ENCODE results near the gene MT1G.
"Not testable (repeated sequence)": the region's sequence is repeated elsewhere in the genome, so short reads cannot be mapped to it uniquely, and the experiment has no call there.

The MT1G gene

DNA sequence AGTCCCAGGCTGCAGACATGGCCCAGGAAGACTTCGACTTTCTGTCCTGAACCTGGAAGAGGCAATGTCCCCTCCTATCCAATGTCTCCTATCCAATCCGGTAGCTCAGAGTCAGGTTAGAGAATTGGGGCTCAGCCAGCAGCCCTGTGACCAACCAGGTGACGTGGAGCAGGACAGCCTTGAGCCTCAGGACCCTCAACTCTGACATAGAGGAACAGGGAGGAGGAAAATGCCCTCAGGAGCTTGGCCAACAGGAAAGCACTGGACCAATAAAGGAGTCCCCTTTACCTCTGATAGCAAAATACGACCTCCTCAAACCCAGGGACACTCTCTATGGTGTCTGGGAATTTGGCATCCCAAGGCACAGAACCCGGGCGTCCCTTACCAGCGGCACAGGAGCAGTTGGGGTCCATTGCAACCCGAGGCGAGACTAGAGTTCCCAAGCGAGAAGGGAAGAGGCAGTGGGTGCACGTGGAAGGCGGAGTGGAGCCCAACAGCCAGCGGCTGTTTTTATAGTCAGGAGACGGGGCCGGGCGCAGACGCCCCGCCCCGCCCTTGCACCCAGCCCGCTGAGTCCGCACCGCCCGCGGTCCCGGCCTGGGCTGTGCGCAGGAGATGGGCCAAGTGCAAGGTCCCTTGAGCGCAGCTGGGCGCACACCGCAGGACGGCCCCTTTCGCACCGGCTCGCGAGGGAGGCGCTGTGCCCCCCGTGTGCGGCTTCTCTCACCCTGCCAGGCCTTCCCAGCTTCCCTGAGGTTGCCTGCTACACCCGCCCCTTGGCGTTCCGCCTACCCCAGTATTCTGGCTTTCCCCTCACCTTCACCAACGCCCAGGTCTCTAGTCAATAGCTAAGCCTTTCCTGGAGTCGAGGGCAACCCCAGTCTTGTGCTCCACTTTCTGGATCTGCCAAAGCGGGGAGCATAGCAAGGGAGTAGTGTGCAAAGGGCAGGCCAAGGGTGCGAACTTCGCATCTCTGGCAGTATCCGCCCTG is at the start of gene MT1G:
Gene MT1G, minus strand, starts transcription at position 485 of the 991 bp plus-strand sequence. Its CDS starts 72 bp downstream, at position 413.
- no peak for DNase-seq

DNA sequence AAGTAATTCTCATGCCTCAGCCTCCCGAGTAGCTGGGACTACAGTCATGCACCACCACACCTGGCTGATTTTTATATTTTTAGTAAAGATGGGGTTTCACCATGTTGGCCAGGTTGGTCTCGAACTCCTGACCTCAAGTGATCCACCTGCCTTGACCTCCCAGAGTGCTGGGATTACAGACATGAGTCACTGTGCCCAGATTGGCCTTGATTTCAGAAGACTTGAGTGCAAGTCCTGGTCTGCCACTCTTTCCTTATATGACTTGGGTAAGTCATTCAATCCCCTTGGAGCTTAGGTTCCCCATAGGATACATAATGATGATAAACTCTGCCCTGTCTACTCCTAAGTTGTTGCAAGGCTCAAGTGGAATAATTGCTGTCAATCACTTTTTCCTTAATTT is 49.7 kb upstream of the MT1G start:
- not testable (repeated sequence) for DNase-seq

DNA sequence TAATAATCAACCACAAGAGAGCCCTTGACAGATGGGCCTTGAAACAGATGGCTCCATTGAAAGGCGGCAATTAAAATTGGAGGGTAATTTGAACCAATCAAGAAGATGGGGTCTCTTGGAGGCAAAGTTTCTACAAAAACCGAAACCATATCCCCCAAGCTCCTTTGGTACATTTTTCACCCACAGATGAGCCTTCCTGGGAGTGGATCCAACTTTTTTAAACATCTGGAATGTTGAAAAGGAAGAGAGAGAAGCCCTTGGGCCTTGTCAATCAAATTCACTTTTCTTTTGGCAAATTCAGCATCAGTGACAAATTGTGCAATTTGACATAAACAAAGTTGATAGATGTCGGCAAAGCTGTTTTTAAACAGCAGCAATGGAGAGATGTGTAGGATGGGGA is 48.9 kb upstream of the MT1G start:
- DNase-seq = peak; percentile 92

DNA sequence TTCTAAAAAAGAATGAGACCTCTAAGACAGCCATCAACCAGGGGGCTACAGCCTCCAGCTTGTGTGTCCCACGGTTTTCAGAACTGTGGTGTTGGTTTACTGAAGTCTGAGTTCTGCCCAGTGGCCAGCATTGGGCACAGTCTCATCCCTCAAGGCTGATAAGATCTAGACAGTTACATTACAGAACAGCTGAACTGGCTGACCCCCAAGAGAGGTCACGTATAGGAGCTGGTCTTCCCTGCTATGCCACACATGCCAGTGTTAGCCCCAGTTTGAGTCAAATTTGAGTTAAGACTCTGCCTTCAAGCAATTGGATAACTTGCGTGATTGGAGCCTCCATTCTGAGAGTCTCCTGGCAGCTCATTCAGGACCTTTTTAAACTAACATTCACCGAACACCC is 47.3 kb upstream of the MT1G start:
- no peak for DNase-seq

DNA sequence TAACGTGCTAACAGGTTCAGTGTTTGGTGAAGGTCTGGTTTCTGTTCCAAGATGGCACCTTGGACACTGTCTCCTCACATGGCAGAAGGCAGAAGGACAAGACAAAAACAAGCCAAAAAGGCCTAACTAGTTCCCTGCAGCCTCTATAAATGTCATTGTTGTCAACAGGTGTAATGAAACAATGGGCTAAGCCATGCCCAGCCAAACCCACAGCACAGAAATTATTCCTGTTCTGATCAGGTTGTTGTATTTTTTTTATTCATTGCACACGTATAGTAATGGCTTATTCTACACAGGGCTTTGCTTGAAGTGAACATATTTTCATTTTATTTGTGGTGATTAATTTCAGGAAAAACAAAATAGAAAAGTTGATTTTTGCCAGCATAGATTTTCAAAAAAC is 45.9 kb upstream of the MT1G start:
- DNase-seq = no peak

DNA sequence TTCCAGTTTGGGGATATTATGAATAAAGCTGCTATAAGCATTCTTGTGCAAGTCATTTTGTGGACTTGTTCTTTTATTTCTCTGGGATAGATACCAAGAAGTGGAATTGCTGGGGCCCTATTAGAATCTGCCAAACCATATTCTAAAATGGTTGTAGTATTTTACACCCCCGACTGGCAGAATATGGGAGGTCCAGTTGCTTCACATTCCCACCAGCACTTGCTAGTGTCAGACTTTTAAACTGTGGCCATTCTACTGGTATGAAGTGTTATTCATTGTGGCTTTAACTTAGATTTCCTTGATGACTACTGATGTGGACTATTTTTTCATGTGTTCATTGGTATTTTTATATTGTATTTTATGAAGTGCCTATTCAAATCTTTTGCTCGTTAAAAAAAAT is 44.0 kb upstream of the MT1G start:
- DNase-seq = no peak

DNA sequence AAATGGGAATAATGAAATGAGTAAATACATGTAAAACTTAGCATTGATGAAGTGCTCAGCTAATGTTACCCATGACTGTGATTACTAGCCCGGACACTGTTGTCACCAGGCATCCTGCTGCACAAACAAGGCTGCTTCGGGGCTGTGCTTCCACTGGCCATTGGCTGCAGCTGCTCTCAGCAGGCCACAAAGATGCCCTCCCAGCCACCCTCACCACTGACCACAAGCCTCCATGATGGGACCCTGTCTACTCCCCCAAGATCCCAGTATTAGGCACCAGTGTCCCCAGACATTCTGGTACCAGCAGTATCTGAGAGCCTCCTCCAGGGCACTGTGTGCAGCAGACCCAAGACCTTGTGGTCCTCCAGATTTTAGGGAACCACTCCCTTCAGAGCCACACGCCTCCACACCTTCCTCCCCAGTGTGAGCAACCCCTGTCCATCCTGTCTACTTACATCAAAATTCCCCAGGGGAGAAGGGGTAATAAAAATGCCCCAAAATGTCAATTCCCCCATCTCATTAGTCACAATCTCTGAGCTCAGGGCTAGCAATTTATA is 42.4 kb upstream of the MT1G start:
- no peak for DNase-seq

DNA sequence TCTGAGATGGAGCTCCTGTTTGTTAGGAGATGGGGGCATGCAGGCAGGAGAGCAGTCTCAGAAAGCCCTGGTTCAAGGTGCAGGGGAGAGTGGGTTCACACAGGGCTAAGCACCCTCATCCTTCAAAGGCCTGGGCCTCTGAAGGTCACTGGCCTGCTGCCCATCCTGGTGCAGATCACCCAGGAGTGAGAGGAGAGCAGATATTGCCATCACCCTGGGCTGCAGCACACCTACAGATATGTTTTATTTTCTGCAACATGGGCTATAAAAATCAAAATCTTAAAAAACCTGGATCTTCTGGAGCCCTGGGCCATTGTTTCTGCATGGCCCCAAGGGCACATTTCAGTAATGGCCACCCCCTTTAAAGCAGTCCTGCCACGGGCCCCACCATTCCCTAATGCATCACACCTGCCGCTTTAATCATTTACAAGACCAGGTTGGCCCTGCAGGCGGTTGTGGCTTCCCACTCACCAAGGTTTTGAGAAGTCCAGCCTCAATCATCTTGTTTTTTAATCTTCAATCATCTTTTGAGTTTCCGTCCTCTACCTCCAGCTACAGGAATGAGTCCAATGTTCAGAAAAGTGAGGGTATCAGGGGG is 41.7 kb upstream of the MT1G start:
- no peak for DNase-seq

DNA sequence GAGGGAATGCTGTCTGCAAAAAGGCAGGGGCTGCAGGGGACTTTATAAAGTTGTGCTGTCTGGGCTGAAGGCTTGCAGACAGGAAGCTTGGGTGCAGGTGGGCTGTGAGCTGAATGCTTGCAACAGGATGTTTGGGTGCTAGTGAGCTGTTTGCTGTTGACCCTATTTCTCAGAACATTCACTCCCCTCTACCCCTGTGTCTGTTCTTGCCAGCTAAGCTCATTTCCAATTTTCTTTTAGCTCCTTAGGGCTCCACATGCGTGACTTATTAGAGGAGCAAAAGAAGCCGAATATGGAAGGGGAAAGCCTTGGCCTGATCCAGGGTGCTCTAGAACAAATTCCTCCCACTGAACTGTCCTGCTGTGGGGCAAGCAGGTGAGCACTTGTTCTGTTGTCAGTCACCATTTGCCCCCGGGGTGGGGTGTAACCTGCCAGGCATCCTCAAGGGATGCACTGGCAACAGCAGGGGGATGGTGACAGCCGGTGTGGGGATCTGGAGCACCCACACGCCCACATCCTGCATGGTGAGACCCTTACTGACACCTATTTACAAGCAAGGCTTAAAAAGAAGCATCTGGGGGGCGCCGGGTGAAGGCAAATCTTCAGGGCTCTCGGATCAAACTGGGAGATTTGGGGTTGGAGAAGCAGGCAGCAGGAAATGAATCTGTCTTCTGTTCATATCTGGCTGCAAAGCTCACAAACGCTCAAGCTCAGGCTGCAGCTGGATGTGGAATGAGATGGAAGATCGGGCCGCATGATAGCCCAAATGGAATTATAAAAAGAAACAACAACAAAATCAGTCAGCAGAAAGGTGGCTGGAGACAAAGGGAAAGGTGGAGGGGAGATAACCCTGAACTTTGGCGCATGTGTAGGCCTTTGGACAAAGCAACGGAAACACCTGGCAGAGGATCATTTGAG is 40.9 kb upstream of the MT1G start:
- peak; percentile 36 for DNase-seq

DNA sequence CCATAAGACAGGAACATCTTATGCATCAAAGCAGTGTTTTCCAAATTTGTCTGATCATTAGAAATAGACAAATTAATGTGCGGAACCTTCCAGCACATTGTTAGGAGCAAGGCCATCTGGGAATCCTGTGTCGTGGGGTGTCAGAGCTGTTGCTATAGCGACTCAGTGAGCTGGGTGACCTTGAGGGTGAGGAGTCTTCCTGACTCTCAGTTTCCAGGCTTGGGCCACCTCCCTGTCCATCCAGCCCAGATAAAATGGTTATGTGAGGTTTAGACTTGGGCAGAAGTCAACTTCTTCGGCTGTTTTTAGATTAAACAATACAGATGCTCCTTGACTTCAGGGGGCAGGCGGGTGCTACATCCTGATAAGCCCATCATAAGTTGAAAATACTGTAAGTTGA is 35.0 kb upstream of the MT1G start:
- DNase-seq = no peak

DNA sequence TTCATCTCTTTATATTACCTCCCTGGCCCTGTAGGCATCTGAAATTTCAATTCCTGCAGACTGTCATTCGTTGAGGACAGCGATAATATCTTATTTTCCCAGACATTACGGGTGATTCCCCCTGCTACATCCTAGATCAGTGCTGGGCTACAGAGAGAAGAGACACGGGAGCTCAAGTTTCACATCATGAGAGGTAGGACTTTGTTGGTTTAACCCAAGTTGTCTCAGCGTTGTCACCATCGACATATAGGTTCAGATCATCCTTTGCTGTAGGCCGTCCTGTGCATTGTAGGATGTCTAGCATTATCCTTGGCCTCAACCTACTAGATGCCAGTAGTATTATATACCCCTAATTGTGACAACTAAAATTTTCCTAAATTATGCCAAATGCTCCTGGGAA is 33.7 kb upstream of the MT1G start:
- DNase-seq = no peak

DNA sequence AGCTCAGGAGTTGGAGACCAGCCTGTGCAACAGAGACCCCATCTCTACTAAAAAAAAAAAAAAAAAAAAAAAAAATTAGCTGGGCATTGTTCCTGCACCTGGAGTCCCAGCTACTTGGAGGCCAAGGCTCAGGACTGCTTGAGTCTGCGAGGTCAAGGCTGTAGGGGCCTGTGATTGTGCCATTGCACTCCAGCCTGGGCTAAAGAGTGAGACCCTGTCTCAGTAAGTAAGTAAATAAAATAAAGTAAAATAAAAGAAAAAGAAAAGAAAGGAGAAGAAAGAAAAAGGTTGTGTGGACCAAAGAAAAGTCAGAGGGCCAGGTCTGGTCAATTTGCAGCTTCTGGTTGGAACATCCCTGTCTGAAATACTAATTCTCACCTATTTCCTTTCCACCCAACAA is 32.8 kb upstream of the MT1G start:
- no peak for DNase-seq

DNA sequence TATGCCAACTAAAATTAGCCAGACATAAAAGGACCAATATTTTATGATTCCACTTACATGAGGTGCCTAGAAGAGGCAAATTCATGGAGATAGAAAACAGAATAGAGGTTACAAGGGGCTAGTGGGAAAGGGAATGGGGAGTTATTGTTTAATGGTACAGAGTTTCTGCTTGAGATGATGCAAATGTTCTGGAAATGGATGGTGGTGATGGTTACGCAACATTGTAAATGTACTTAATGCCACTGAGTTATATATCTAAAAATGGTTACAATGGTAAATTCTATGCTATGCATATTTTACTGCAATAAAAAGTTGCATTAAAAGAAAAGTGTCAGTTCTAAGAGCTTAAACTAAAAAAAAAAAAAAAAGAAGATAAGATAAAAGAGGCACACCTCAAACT is 32.3 kb upstream of the MT1G start:
- no peak for DNase-seq

DNA sequence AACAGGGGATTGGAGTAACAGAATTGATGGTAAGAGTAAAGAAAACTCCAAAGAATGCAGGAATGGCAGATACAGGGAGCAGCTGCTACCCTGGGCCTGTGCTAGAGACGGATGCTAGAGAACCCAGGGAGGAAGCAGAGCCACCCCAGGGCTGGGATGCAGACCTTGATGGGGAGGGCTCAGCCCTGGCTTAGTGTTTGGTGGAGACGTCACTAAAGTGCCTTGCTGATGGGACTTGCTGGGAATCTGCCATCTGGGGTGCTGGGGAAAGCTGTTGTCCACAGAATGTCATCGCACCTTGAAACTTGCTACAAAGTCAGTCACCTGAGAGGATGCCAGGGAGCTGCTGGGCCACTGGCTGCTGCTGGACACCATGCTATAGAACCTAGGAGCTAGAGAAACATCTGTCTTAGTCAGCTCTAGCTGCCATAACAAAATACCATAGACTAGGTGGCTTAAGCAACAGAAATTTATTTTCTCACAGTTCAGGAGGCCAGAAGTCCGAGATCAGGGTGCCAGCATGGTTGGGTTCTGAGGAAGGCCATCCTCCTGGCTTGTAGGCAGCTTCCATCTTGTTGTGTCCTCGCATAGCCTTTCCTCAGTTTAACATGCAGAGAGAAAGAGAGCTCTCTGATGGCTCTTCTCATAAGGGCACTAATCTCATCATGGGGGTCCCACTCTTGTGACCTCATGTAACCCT is 29.7 kb upstream of the MT1G start:
- no peak for DNase-seq

DNA sequence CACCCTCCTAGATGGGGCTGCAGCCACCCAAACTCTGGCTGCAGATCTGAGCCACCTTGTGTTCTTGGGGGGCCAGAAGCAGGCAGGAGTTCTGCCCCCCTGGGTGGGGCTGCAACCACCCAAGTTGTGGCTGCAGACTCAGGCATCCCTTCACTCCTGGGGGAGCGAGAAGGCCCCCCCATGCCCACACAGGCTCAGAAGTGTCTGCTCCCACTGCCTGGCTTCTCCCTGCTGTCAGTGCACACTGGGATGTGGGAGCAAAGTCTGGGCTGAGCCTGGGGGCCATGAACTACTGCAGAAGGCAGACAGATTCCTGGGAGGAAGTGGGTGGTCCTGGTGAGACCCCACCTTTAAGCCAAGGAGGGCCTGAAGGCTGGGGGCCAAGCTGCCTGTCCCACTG is 27.4 kb upstream of the MT1G start:
- DNase-seq = no peak

DNA sequence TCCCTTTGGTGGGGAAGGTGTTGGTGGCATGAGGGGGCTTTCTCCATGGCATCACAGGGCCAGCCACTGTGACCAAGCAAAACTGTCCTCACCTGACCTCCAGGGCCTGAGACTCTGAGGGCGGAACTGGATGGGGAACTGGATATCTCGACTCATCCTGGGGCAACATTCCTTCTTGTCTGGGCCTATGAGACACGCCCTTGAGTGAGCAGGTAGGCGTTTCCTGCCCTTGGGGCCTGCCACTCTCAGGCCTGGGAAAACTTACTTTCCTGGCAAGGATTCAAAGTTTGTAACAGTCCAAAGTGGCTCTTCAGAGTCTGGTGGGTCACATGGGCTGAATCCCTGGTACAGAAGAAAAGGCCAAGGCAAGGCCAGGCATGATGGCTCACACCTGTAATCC is 24.0 kb upstream of the MT1G start:
- DNase-seq = no peak

DNA sequence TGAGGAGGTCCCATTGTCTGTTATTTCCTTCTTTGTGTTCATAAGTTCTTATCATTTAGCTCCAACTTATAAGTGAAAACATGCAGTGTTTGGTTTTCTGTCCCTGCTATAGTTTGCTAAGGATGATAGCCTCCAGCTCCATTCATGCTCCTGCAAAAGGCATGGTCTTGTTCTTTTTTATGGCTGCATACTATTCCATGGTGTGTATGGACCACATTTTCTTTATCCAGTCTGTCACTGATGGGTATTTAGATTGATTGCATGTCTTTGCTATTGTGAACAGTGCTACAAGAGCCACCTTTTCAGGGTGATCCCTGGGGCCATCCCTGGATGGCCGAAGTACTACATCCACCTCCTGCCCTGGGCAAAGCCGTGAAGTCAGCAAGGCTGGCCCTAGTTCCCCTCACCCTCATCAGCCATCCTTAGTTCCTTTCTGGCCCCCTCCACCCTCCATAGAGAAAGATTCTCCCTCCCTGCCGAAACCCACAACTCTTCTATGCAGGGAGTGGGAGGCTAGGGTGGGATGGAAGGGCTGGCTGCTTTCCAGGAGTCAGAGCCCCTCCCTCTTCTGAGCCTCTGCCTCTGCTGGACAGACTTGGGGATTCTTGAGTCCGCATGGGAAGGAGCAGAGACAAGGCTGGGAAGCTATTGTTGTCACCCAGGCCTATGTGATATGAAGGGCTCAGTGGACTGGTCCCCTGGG is 22.7 kb upstream of the MT1G start:
- DNase-seq = no peak

DNA sequence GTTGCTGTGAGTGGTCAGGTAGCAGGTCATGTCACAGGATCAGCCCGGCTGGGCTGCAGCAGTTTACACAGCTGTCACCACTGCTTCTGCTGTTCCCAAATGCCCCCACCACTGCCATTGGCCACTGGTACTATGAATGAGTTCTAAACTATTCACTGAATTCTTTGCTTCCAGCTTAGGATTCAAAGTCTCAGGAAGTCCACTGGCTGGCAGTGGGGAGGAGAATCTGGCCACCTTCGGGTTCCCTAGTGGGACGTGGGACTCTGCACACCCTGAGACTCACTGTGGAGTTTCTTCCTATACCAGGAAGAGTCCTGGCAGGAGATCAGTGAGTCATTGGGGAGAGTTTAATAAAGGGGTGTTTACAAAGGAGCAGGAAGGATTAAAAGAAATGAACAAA is 21.3 kb upstream of the MT1G start:
- DNase-seq = no peak

DNA sequence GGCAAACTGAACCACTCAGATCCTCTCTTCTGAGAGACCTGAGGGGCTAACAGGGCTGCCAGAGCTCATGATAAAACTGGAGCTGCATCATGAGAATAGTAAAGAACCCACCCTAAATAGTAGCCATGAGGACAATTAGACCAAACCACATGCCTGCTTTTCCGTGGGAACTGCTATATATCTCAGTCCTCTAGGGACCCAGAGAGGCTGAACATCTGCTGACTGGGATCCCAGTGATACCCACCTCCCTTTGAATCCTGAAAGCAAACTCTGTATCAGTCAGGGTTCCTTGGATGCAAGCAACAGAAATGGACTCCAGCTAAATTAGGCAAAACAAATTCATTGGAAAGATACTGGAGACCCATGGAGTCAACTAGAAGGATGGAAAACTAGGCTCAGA is 20.9 kb upstream of the MT1G start:
- DNase-seq = peak; percentile 38

DNA sequence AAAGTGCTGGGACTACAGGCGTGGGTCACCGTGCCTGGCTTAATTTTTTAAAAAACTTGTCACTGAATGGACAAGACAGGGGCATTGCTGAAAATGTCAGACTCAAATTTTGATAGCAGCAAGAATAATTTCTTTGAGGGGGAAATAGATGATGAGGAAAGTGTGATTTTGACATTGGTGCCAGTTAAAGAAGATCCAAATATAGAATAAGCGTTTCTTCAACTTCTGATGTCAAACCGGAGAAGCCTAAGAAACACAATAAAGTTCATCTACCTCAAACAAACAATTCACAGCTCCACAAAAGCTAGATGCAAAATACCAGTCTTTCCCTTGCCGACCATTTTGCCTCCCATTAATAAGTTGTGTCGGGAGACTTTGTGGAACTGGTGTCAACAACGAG is 18.9 kb upstream of the MT1G start:
- no peak for DNase-seq

DNA sequence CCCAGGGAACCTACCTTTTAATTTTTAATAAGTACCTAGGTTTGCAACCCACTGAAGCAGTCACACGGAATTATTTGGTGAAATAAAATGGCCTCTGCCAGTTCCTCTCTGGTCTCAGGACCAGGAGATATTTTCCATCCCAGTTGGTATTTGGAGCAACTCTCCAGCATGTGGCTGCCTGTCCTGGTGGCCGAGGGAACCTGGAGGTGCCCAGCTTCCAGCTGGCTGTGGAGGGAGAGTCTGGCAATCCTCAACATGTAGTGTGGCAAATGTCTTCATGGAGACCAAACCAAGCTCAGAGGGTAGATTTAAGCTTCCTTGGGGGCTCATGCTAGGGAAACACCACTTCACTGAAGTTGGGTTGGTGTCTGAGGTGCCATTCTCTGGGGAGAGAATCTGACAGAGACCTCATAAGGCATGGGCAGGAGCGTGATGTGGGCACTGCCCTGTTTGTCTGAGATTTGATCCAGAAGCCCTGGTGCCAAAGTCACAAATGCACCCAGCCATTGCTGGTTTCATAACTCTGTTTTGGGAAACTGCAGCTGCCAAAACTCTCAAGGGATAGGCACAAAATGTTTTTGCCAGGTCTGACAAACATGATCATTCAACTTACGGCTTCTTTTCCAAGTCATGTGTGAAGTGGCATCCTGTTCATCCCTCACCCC is 17.2 kb upstream of the MT1G start:
- no peak for DNase-seq
